Stimulated activated CD8-positive, alpha-beta memory T cell treated with anti-CD3 and anti-CD28 coated beads, Interleukin-4, amount 100 ng/mL, for 1 hour (primary cell): ENCODE data around the gene DDX56.
"Not testable (repeated sequence)": the region's sequence is repeated elsewhere in the genome, so short reads cannot be mapped to it uniquely, and the experiment has no call there.

Source experiments
- DNase-seq, 2 donors: peaks; one replicate each; pipeline ENCODE4 v3.0.0-alpha.2; 2020; ENCODE audit warnings: low read depth in 2 of 2, low spot score in 1 of 2

The DDX56 gene

GRCh38 chr7:44564606-44565005 is 9.1 kb downstream of the DDX56 start:
- DNase-seq, result no peak

- no peak for DNase-seq
Observed at GRCh38 chr7:44563171-44563679, 10.5 kb downstream of the DDX56 start.

GRCh38 chr7:44562622-44562962 is 11.1 kb downstream of the DDX56 start:
- DNase-seq, result not testable (repeated sequence)

GRCh38 chr7:44561962-44562621 is 11.6 kb downstream of the DDX56 start:
- no peak for DNase-seq

- no peak for DNase-seq
Observed at GRCh38 chr7:44561481-44561880, 12.2 kb downstream of the DDX56 start.

GRCh38 chr7:44559485-44559884 is 14.2 kb downstream of the DDX56 start:
- DNase-seq, result no peak

- no peak for DNase-seq
Observed at GRCh38 chr7:44557485-44557884, 16.2 kb downstream of the DDX56 start.

- DNase-seq, result no peak
Observed at GRCh38 chr7:44555350-44555749, 18.4 kb downstream of the DDX56 start.

- DNase-seq, result not testable (repeated sequence)
Observed at GRCh38 chr7:44552473-44553005, 21.2 kb downstream of the DDX56 start.

- DNase-seq, result no peak
Observed at GRCh38 chr7:44549457-44549856, 24.3 kb downstream of the DDX56 start.

- no peak for DNase-seq
Observed at GRCh38 chr7:44548893-44549292, 24.8 kb downstream of the DDX56 start.

- no peak for DNase-seq
Observed at GRCh38 chr7:44547536-44548231, 26.0 kb downstream of the DDX56 start.

- no peak for DNase-seq
Observed at GRCh38 chr7:44541876-44542610, 31.7 kb downstream of the DDX56 start.

- no peak for DNase-seq
Observed at GRCh38 chr7:44541028-44541869, 32.5 kb downstream of the DDX56 start, which contains the start of gene NPC1L1. Gene NPC1L1 (minus strand): TSS chr7:44541330. CDS start chr7:44541259, 71 bp downstream.

GRCh38 chr7:44540592-44541027 is 33.1 kb downstream of the DDX56 start:
- DNase-seq, result no peak

GRCh38 chr7:44539669-44540506 is 33.8 kb downstream of the DDX56 start:
- no peak for DNase-seq

GRCh38 chr7:44538798-44539668 is 34.7 kb downstream of the DDX56 start:
- no peak for DNase-seq

GRCh38 chr7:44538093-44538797 is 35.5 kb downstream of the DDX56 start:
- no peak for DNase-seq
